KBM-7 (cell line): ENCODE results near the gene HRC.

Source experiments
- DNase-seq: peaks from one replicate; pipeline ENCODE4 v3.0.0-alpha.2; 2015
- in situ Hi-C: fragments of 300-500 bp; cut with MboI; formaldehyde crosslinking; loops from 2 replicates; pipeline ENCODE4 v1.14.3; 2020; ENCODE audit warnings: low sequenced_read_pairs, low pct_unique_long_range_greater_than_20kb, mixed read lengths

HRC gene

GRCh38 chr19:49102303-49102702, 52.9 kb downstream of the HRC start:
- DNase-seq: no peak
- in situ Hi-C loops: no loop called here
